ENCODE results near the gene CRYBB1.

CRYBB1 gene

GRCh38 chr22:26556904-26557303 lies 60.9 kb downstream of the CRYBB1 start:
- Histone ChIP-seq H3K4me2 (ENCODE audit: insufficient read depth, low read length) (no peak overlapping the region), H3K79me2 (ENCODE audit: insufficient read depth, low read length) (no peaks in the 10 kb centered on the region), H3K27ac (ENCODE audit: low read length) (no peak overlapping the region), H3K36me3 (ENCODE audit: insufficient read depth, low read length) (no peaks in the 10 kb centered on the region), H3K4me1 (ENCODE audit: insufficient read depth, low read length) (peaks cover 3% of the 10 kb centered on the region; the same call in 1 of the 2 replicates), H3K27me3 (ENCODE audit: insufficient read depth, low read length, poor library complexity) (no peaks in the 10 kb centered on the region), H3K4me3 (ENCODE audit: low read depth in 1 of 2, low read length in 2 of 2) (no peak overlapping the region), H2AFZ (ENCODE audit: low read depth, low read length) (no peak overlapping the region), H4K20me1 (ENCODE audit: insufficient read depth, low read length) (peaks cover 11% of the 10 kb centered on the region; the same call in 1 of the 2 replicates), H3K9me3 (ENCODE audit: insufficient read depth, low read length, severe bottlenecking) (no peaks in the 10 kb centered on the region), H3K9ac (ENCODE audit: low read depth, low read length) (no peak overlapping the region)
- no peak for TF ChIP-seq EZH2 (IDR thresholded peaks at IDR 0.05; ENCODE audit: borderline replicate concordance, low read depth, low read length, severe bottlenecking)
- TF ChIP-seq, protein P1, sequence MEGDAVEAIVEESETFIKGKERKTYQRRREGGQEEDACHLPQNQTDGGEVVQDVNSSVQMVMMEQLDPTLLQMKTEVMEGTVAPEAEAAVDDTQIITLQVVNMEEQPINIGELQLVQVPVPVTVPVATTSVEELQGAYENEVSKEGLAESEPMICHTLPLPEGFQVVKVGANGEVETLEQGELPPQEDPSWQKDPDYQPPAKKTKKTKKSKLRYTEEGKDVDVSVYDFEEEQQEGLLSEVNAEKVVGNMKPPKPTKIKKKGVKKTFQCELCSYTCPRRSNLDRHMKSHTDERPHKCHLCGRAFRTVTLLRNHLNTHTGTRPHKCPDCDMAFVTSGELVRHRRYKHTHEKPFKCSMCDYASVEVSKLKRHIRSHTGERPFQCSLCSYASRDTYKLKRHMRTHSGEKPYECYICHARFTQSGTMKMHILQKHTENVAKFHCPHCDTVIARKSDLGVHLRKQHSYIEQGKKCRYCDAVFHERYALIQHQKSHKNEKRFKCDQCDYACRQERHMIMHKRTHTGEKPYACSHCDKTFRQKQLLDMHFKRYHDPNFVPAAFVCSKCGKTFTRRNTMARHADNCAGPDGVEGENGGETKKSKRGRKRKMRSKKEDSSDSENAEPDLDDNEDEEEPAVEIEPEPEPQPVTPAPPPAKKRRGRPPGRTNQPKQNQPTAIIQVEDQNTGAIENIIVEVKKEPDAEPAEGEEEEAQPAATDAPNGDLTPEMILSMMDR (IDR thresholded peaks at IDR 0.05; ENCODE audit: borderline replicate concordance, extremely low read depth, low read length, poor library complexity, severe bottlenecking), result no peak
- DNase-seq (no peak), ATAC-seq (ENCODE audit: insufficient read depth, low read depth) (no peak)

- no peak overlapping the region for H3K9ac ChIP-seq (ENCODE audit: low read depth, low read length)
- H3K4me1 ChIP-seq (ENCODE audit: insufficient read depth, low read length), result peaks cover 3% of the 10 kb centered on the region; the same call in 1 of the 2 replicates
- H3K4me2 ChIP-seq (ENCODE audit: insufficient read depth, low read length), result no peak overlapping the region
- H3K36me3 ChIP-seq (ENCODE audit: insufficient read depth, low read length), result no peaks in the 10 kb centered on the region
- peaks cover 14% of the 10 kb centered on the region; the same call in 1 of the 2 replicates for H4K20me1 ChIP-seq (ENCODE audit: insufficient read depth, low read length)
- no peak for DNase-seq
- H3K9me3 ChIP-seq (ENCODE audit: insufficient read depth, low read length, severe bottlenecking), result no peaks in the 10 kb centered on the region
- no peak overlapping the region for H2AFZ ChIP-seq (ENCODE audit: low read depth, low read length)
- no peaks in the 10 kb centered on the region for H3K79me2 ChIP-seq (ENCODE audit: insufficient read depth, low read length)
- no peaks in the 10 kb centered on the region for H3K27me3 ChIP-seq (ENCODE audit: insufficient read depth, low read length, poor library complexity)
- no peak overlapping the region for H3K27ac ChIP-seq (ENCODE audit: low read length)
- no peak for TF ChIP-seq EZH2 (IDR thresholded peaks at IDR 0.05; ENCODE audit: borderline replicate concordance, low read depth, low read length, severe bottlenecking)
- TF ChIP-seq, protein P1 (IDR thresholded peaks at IDR 0.05; ENCODE audit: borderline replicate concordance, extremely low read depth, low read length, poor library complexity, severe bottlenecking), result no peak
- no peak overlapping the region for H3K4me3 ChIP-seq (ENCODE audit: low read depth in 1 of 2, low read length in 2 of 2)
- no peak for ATAC-seq (ENCODE audit: insufficient read depth, low read depth)
Observed at GRCh38 chr22:26555478-26555877, 62.3 kb downstream of the CRYBB1 start.

GRCh38 chr22:26554956-26555355 lies 62.9 kb downstream of the CRYBB1 start:
- Histone ChIP-seq H2AFZ (ENCODE audit: low read depth, low read length) (no peak overlapping the region), H3K27me3 (ENCODE audit: insufficient read depth, low read length, poor library complexity) (no peaks in the 10 kb centered on the region), H3K36me3 (ENCODE audit: insufficient read depth, low read length) (no peaks in the 10 kb centered on the region), H3K27ac (ENCODE audit: low read length) (no peak overlapping the region), H3K79me2 (ENCODE audit: insufficient read depth, low read length) (no peaks in the 10 kb centered on the region), H3K4me1 (ENCODE audit: insufficient read depth, low read length) (peaks cover 3% of the 10 kb centered on the region; the same call in 1 of the 2 replicates), H3K9me3 (ENCODE audit: insufficient read depth, low read length, severe bottlenecking) (no peaks in the 10 kb centered on the region), H3K9ac (ENCODE audit: low read depth, low read length) (no peak overlapping the region), H3K4me3 (ENCODE audit: low read depth in 1 of 2, low read length in 2 of 2) (no peak overlapping the region), H3K4me2 (ENCODE audit: insufficient read depth, low read length) (no peak overlapping the region), H4K20me1 (ENCODE audit: insufficient read depth, low read length) (peaks cover 16% of the 10 kb centered on the region; the same call in 1 of the 2 replicates)
- DNase-seq, result no peak
- no peak for ATAC-seq (ENCODE audit: insufficient read depth, low read depth)
- TF ChIP-seq EZH2 (IDR thresholded peaks at IDR 0.05; ENCODE audit: borderline replicate concordance, low read depth, low read length, severe bottlenecking), result no peak
- TF ChIP-seq, protein P1 (IDR thresholded peaks at IDR 0.05; ENCODE audit: borderline replicate concordance, extremely low read depth, low read length, poor library complexity, severe bottlenecking), result no peak

Data from DND-41 (cell line).